GM13976 (cell line): ENCODE data around the gene VASH1.
"Not testable (repeated sequence)": the region's sequence is repeated elsewhere in the genome, so short reads cannot be mapped to it uniquely, and the experiment has no call there.

Experiments
- DNase-seq: peaks from one replicate; pipeline ENCODE4 v3.0.0; 2012; ENCODE audit warnings: low spot score
- CTCF ChIP-seq: IDR thresholded peaks from 2 replicates; pipeline ENCODE4 v1.5.1; 2012; ENCODE audit warnings: borderline replicate concordance, mild to moderate bottlenecking; ENCODE audit not compliant: insufficient read depth; ENCODE audit errors: extremely low read depth, missing control alignments, control extremely low read depth
- in situ Hi-C: fragments of 300-500 bp; cut with MboI; formaldehyde crosslinking; loops from one replicate; pipeline ENCODE4 v1.12.0; 2022; ENCODE audit warnings: low sequenced_read_pairs, mixed read lengths, inconsistent platforms; ENCODE audit not compliant: unreplicated experiment

The VASH1 gene

GRCh38 chr14:76726551-76726970, 34.7 kb upstream of the VASH1 start:
- no peak for TF ChIP-seq CTCF
- DNase-seq, result no peak
- in situ Hi-C loops, result no loop called here

GRCh38 chr14:76727384-76727783, 33.9 kb upstream of the VASH1 start:
- TF ChIP-seq CTCF, result no peak
- in situ Hi-C loops, result no loop called here
- DNase-seq, result no peak

- TF ChIP-seq CTCF, result no peak
- DNase-seq, result no peak
- in situ Hi-C loops, result no loop called here
Measured at GRCh38 chr14:76727901-76728300, 33.4 kb upstream of the VASH1 start.

GRCh38 chr14:76729258-76729657, 32.0 kb upstream of the VASH1 start:
- TF ChIP-seq CTCF, result no peak
- in situ Hi-C loops, result no loop called here
- no peak for DNase-seq

GRCh38 chr14:76729953-76730505, 31.2 kb upstream of the VASH1 start:
- in situ Hi-C loops, result no loop called here
- no peak for DNase-seq
- TF ChIP-seq CTCF, result no peak

- in situ Hi-C loops, DNase-seq: not testable (repeated sequence)
Measured at GRCh38 chr14:76734501-76734900, 26.8 kb upstream of the VASH1 start.

- TF ChIP-seq CTCF, result no peak
- in situ Hi-C loops, result no loop called here
- no peak for DNase-seq
Measured at GRCh38 chr14:76736514-76736913, 24.8 kb upstream of the VASH1 start.
